Amniotic epithelial cell (primary cell): ENCODE measurements around the gene FRS2.

Experiments
- DNase-seq: peaks from one replicate; pipeline ENCODE4 v3.0.0-alpha.2; 2010; ENCODE audit warnings: low read depth

Gene FRS2

GRCh38 chr12:69533844-69534243 lies 63.7 kb downstream of the FRS2 start:
- DNase-seq, result no peak

GRCh38 chr12:69534389-69534822 lies 64.2 kb downstream of the FRS2 start:
- peak; percentile 99 for DNase-seq

- peak; percentile 56 for DNase-seq
These were observed 70.8 kb downstream of the FRS2 start for GRCh38 chr12:69540987-69541386.

- no peak for DNase-seq
These were observed 73.9 kb downstream of the FRS2 start for GRCh38 chr12:69544087-69544486.

- DNase-seq, result no peak
These were observed 74.9 kb downstream of the FRS2 start for GRCh38 chr12:69545081-69545480.

GRCh38 chr12:69546693-69547438 lies 76.7 kb downstream of the FRS2 start:
- no peak for DNase-seq

GRCh38 chr12:69548687-69549086 lies 78.5 kb downstream of the FRS2 start:
- DNase-seq, result no peak

GRCh38 chr12:69550569-69551350 lies 80.6 kb downstream of the FRS2 start:
- no peak for DNase-seq

GRCh38 chr12:69553628-69554248 lies 83.5 kb downstream of the FRS2 start:
- peak; percentile 58 for DNase-seq

- peak; percentile 66 for DNase-seq
These were observed 85.3 kb downstream of the FRS2 start for GRCh38 chr12:69555461-69555860.

GRCh38 chr12:69556383-69556782 lies 86.2 kb downstream of the FRS2 start:
- DNase-seq, result no peak

GRCh38 chr12:69563166-69563762 lies 93.1 kb downstream of the FRS2 start:
- DNase-seq, result no peak

- no peak for DNase-seq
These were observed 96.4 kb downstream of the FRS2 start for GRCh38 chr12:69566603-69567002.

- DNase-seq, result peak; percentile 22
These were observed 99.0 kb downstream of the FRS2 start for GRCh38 chr12:69569236-69569635.

GRCh38 chr12:69570000-69570516 lies 99.9 kb downstream of the FRS2 start:
- peak; percentile 73 for DNase-seq

- peak; percentile 69 for DNase-seq
These were observed 100.6 kb downstream of the FRS2 start for GRCh38 chr12:69570545-69571399.

- DNase-seq, result no peak
These were observed 105.2 kb downstream of the FRS2 start for GRCh38 chr12:69575346-69575745.

- DNase-seq, result no peak
These were observed 108.1 kb downstream of the FRS2 start for GRCh38 chr12:69578283-69578682.

- no peak for DNase-seq
These were observed 108.8 kb downstream of the FRS2 start for GRCh38 chr12:69579029-69579428.

- no peak for DNase-seq
These were observed 109.9 kb downstream of the FRS2 start for GRCh38 chr12:69580074-69580473.

- no peak for DNase-seq
These were observed 113.0 kb downstream of the FRS2 start for GRCh38 chr12:69583203-69583602.
